CD4-positive, alpha-beta T cell treated with Interleukin-2 at 100 ng/mL for 4 hours (primary cell): Measurements from ENCODE around the gene ANXA2.
"Not testable (repeated sequence)": the region's sequence is repeated elsewhere in the genome, so short reads cannot be mapped to it uniquely, and the experiment has no call there.

Experiments used
- DNase-seq: peaks from one replicate; pipeline ENCODE4 v3.0.0-alpha.2; 2020; ENCODE audit warnings: low spot score

Gene ANXA2

DNA sequence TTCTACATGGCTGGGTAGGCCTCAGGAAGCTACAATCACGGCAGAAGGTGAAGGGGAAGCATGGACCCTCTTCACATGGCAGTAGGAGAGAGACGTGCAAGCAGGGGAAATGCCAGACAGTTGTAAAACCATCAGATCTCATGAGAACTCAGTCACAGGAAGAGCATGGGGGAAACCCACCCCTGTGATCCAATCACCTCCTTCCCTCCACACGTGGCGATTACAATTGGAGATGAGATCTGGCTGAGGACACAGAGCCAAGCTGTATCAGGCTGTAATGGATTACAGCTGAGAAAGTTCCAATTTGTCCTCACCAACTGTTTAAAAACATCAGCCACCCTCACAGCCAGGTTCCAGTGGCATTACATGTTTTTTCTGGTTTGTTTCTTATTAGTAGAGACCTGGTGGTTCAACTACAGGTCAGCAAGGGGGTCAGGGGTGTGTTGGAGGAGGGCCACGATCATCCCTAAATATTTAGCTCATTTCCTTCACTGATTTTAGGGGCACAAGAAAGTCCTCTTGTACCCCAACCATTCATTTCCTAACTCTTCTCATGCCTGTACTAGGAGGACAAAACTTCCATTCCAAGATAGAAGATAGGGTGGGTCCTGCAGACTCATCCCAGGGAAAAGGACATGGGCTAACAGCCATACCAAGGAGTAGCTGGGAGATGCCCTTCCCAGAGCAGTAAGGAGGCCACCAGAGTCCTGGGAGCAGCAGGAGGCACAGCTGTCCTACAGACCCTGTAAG, 54.4 kb downstream of the ANXA2 start:
- no peak for DNase-seq

DNA sequence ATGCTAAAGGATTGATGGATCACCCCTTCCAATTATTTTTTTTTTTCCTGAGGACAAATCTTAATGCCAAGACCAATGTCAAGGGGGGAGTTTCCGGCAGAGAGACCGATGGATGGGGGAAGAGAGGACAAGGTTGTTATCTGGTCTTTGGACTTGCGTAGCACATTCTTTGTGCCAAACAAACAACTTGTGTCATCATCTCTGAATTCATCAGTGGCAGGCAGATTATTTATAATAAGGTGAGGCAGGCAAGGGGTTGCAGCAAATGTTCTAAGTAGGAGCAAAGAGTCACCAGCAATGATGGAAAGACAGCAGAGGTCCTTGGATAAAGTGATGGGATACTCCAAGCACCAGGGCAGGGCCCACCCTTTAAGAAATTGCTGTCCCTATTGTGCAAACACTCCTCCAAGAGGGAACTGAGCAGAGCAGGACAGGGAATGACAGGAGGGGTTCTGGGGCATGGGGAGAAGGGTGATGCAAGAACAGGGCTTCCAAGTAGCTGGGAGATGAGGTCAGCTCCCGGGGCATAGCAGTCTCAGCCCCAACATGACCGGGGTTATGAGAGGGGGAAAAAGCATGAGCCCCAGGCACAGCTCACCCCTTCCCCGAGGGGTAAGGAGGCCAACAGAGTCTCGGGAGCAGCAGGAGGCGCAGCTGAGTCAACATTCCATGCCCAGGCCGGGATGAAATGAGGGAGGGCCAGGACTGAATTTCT, 57.4 kb downstream of the ANXA2 start:
- DNase-seq, result no peak

DNA sequence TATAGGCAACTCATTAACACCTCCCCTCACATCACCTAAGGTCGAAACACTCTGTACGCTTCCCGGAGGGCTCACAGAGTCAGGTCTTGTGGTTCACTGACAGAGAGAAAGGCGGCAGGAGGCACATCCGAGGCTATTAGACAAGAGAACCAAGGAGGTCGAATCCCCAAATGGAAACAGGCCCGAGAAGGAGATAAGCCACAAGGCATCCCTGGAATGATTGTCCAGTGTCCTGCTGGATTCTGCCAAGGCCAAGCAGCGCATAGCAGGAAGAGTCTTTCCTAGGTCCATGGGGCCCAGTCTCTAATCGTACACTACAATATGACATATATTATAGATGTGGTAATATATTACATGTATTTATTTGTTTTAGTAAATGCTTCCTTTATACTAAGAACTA, 58.5 kb downstream of the ANXA2 start:
- DNase-seq, result no peak

DNA sequence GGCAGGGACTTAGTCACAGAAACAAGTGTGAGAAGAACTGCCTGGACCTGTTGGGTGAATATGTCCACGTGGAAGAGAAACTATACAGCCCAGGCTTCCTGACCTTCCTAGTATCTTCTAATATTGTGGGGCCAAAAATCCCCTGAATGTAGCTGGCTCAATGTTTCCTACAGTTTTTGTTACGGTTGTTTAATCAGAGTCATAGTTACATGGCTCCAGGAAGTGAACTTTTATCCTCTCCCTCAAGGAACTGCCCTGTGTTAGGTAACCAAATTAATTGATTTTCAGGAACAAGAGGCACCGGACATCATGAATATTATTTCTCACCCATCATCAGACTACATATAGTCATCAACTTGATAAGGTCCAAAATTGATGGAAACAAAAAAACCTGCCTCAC, 59.0 kb downstream of the ANXA2 start:
- DNase-seq, result no peak

DNA sequence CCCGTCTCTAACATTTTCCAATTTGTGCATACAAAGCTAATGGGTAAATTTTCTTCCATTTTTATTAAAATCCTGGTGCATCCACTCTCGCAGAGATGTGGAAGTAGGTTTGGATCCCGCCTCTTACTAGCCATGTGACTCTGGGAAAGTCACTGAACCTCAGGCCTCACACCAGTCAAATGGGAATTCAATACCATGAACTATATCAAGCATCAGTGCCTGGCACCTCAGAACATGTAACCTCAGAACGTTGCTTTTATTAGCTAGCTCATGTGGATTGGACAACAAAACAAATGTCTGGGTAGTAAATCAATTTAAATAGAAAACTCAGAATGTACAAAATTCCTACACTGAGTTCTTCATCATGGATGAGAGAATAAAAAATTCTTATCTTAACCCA, 60.7 kb downstream of the ANXA2 start:
- DNase-seq, result no peak

DNA sequence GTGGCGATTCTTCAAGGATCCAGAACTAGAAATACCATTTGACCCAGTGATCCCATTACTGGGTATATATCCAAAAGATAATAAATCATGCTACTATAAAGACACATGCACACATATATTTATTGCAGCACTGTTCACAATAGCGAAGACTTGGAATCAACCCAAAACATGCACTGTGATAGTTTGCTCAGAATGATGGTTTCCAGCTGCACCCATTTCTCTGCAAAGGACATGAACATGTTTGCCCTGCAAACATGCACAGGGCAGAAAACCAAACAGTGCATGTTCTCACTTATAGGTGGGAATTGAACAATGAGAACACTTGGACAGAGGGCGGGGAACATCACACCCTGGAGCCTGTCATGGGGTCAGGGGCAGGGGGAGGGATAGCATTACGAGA, 62.5 kb downstream of the ANXA2 start:
- not testable (repeated sequence) for DNase-seq

DNA sequence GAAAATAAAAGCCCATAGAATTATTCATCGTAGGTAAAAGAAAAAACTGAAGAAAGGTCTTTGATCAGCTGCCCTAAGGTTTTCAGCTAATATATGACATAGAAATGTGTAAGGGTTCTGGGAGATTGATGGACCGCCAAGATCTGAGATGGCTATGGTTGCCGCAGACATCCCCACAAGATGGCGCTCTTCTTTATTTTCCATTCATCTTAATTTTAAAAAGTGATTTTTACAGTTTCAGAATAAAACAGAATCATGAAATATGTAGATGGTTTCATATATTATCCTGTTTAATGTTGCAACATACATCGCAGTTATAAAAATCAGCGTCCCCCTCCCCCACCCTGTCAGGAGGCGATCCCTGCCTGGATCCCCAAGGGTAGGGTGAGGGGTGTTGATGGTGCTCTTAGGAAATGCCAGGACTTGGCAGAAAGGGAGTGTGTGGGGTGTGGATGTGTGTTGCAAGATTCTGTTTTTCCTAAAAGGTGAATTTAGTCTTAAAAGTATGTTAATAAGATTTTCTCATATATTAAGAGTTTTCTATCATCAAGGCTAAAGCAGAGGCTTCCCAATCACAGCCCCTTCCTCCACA, 68.8 kb downstream of the ANXA2 start:
- peak; percentile 42 for DNase-seq

DNA sequence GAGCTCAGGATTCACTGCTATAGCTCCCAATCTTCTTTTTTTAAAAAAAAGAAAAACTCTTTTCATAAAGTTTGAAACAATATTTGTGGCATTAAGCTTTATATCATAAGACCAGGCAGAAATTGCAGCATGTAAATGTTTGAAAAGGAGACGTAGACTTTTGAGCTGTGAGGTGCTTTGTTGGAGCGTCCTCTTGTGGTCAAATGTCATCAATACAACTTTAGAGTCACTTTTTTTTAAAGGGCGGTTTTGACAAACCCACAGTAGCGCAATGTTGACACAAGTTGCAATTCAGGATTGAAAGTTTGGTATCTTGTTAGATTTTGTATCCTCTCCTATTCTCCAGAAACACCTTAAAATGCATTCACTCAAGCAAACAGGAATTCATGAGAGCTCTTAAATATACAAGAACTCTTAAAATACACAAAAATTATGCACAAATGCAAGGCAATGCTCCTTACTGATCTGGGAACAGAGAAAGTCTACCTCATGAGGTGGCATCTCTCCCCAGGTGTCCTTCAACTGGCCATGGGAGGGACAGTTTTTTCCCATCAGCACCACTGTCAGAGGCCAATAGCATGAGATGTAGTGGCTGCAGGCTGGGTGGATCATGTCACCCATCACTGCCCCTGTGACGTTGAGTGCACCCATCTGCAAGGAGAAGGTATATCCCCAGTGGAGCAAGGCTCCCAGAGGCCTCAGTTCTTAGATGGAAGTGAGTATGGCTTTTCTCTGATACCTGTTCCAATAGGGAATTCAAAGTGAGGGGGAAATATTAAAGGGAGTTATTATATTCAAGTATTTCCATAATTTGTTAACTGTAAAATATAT, 70.7 kb downstream of the ANXA2 start:
- peak; percentile 60 for DNase-seq

DNA sequence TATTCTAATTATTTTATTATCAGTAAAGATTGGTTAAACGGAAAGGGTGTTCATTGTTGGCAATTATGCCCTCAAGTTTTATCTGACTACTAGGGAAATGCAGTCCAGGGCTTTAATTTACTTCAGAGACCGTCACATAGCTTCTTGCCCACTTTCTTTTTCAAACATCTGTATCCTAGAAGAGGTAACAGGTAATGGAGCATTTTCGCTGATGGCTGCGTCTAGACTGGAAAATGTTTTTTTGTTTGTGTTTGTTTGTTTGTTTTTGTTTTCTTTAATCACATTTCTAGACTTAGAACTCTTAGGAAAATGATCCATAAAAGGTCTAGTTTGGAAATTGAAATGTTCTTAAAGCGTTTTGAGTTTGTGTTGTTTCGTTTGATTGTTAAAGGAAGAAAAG, 71.4 kb downstream of the ANXA2 start:
- no peak for DNase-seq

DNA sequence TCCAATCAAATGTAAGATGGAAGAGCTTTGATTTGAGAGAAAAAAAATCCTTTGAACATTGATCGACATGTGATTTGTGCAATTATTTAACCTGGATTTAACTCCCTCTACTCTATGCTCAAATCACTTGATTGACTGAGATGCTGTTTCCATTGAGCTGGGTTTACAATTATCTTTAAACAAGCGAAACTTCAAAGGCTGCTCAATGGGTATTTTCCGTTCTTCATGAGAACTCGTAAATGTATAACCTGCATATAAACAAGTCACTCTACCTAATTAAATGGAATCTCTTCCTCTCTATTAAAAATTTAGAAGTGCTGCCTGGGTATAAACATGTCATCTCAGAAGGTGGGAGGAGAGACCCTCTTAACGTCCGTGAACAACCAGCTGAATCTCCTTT, 71.9 kb downstream of the ANXA2 start:
- no peak for DNase-seq

DNA sequence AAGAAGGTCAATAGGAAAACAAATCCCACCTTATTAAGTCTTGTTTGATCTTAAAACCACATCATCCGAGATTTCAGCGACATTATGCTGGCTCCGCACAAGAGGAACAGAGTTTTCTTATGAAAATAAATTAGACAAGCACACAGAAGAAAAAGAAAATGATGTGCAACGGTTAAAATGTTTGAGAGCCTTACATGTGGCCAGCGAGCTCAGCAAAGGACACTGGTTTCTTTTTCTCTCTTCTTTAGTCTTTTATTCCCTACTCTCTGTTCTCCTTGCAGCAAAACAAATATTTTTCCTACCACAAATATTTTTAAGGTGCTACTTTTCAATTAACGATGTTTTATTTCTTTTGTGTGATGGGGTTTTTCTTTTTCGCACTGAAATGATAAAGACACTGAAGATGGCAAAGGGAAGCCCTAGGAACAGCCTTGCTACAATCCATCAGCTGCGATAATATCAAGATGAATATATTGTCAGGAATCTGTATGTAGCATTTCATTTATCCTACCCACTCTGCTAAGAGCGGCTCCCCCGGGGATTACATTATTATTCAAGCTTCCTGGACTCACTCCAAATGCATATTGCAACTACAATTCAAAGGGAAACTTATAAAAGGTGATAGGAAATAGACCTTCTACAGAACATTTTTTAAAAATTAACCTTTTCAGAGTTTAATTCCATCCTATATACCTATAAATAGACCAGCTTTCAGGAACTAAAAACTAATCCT, 72.9 kb downstream of the ANXA2 start:
- no peak for DNase-seq

DNA sequence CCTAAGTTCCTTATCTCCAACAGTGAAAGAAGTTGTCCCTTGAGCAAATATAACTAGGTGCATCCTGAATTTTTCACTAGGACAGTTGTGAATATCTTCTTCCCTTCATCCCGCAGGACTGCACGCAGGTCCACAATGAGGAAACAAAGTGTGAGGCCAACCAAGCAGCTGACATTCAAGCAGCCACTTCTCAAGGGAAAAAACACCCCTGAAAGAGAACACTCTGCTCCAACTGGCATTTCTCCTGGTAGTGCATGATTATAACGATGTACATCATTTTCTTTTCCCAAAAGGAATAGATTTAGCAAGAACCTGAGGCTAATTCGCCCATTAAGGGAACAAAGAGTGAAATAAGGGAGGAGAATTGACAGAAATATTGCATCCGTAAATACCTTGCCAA, 74.5 kb downstream of the ANXA2 start:
- DNase-seq, result no peak

DNA sequence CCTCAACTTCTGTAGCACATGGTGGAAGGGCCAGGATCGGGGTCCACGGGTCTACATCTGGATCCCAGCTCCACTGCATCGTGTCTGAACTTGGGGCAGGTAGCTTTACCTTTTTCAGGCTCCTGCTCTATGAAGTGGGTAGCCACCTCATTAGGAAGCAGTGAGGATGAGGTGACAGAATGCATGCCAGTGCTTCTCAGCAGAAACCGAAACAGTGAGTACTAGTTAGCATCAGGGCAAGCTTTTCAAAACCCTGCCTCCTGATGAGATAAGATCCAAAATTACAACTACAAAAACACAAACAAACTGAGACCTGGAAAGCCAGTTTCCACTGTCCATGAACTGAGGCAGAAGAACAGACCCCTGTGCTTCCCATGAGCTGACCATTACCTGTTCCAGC, 77.4 kb downstream of the ANXA2 start:
- DNase-seq, result no peak

DNA sequence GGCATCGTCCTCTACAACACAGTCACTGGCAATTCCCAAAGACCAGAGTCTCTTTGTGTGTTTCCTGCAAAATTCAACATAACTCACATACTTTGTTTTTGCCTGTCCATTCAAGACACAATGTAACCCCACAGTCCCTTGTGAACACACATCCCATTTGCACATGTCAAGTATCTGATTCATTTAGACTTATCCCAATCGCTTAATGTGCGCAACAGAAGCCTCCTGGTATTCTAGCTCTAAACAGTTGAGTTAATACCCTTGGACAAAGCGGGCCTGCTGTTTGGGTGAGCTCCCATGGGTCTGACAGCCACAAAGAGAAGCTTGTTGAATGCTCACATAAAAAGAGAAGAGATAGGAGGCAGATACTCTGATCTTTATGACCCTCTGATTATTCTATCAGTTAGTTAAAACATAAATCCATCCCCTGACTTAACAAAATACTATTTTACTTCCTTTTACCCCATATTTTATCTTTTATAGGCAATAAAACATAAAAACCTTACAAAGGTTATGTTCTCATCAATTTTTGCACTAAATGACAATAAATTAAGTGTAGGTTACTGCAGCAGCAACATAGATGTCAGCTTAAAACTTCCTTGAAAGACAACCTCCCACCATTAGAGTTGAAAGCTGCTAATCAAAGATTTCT, 79.4 kb downstream of the ANXA2 start:
- DNase-seq, result no peak

DNA sequence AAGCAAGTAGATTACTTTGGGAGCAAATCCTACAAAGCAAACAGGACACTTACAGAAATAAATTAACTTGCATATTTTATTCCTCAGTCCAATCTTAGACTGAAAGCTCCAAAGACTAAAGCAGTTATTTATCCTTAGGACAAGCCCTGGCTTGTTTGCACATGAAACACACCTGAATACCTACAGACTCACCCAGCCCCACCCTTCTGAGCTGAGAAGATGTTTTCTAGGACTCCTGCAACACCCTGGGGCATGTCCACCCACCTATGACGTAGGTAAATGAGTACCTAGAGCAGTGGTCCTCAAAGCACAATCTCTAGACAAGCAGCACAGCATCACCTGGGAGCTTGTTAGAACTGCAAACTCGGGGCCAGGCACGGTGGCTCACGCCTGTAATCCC, 80.8 kb downstream of the ANXA2 start:
- DNase-seq, result no peak

DNA sequence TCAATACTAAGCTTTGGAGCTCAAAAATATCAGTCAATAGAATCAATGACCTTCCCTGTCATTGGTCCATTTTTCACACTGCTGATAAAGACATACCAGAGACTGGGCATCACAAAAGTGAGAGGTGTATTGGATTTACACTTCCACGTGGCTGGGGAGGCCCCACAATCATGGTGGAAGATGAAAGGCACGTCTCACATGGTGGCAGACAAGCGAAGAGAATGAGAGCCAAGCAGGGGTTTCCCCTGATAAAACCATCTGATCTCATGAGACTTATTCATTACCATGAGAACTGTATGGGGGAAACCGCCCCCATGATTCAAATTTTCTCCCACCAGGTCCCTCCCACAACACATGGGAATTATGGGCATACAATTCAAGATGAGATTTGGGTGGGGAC, 81.9 kb downstream of the ANXA2 start:
- no peak for DNase-seq

DNA sequence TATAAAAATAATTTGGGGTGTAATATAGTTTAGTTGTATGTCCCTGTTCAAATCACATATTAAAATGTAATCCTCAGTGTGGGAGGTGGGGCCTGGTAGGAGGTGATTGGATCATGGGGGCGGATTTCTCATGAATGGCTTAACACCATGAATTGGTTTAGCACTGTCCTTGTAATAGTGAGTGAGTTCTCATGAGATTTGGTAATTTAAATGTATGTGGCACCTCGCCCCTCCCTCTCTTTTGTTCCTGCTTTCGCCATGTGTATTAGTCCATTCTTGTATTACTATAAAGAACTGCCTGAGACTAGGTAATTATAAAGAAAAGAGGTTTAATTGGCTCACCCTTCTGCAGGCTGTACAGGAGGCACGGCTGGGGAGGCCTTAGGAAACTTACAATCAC, 83.9 kb downstream of the ANXA2 start:
- no peak for DNase-seq

DNA sequence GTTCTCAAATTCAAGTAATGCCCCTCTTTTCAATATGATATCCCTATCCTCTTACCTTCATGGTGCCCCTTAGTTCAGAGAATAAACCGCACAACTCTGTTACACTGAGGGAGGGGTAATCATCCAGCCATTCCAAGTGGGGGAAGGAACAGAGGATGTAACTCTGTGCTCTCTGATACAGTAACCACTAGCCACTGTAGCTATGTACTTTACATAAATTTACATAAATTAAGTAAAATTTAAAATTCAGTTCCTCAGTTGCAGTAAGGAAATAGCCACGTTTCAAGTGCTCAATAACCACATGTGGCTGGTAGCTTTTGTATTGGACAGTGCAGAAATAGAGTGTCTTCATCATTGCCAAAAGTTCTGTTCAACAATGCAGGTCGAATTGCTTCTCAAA, 90.8 kb downstream of the ANXA2 start:
- DNase-seq, result no peak

DNA sequence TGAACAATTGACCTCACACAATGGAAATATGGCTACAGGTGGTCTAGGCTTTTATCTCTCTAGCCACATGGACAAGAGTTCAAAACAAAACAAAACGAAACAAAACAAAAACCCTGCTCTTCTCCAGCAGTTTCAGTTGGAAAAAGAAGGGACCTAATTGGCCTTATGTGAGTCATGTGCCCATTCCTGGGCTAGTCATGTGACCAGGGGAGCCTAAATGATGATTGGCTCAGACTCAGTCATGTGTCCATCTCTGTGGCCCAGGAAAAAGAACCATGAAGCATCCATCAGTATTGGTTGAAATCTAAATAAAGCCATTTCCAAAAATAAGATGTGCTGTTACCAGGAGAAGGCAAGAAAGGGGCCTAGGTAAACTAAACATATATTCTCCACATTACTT, 96.8 kb downstream of the ANXA2 start:
- DNase-seq, result no peak

DNA sequence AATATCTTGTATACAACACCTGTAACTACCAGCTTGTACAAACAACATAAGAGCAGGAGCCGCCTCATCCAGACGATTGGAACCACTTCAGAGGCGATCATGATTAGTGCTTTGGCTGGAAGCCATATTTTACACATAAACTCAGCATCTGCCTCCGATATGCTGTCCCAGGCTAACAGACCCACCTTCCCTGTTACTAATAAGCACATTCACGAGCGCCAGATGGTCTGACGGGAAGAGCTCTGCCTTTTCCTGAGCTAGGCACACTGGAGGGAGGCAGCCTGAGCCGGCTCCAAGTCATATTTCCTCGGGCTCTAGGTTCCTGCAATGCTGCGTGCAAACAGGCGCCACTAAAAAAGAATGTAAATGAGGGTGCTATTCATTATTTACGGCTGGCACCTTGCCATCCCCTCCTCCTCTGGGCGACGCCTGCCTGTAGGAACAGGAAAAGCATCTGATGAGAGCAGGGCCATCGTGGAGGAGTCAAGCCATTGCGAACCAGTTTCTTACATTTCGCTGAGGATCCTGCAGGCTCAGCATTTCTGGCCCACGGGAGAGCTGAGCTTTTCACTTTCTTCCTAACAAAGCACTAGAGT, 98.2 kb downstream of the ANXA2 start:
- no peak for DNase-seq
